Esophagus squamous epithelium (tissue), 5 donors: ENCODE measurements around the gene C2CD4C. TPM values are rescaled to one million over a fixed set of nuclear protein-coding genes. Genes with fewer than 3 reads are reported as not detected.
"Not testable (repeated sequence)": the region's sequence is repeated elsewhere in the genome, so short reads cannot be mapped to it uniquely, and the experiment has no call there.

Experiments
- DNase-seq: peaks from one replicate; lab custom pipeline; 2025; lab: John Stamatoyannopoulos, UW
- H3K27ac ChIP-seq, 4 donors: fragments of 200-600 bp; sonication (generic); one replicate each; pipeline ENCODE4 v1.5.1; 2016 to 2019; ENCODE audit warnings: mild to moderate bottlenecking in 1 of 4
- H3K27me3 ChIP-seq, 4 donors: fragments of 200-600 bp; sonication (generic); 1 replicate in 3 of 4; 2 replicates in 1 of 4; pipeline versions ENCODE4 v1.5.1 to v1.6.0; 2017 to 2021; ENCODE audit warnings: antibody characterized with exemption in 1 of 4
- H3K36me3 ChIP-seq, 3 donors: fragments of 200-600 bp; sonication (generic); one replicate each; pipeline ENCODE4 v1.5.1; 2016 to 2019
- H3K4me1 ChIP-seq, 3 donors: fragments of 200-600 bp; sonication (generic); one replicate each; pipeline ENCODE4 v1.5.1; 2017 to 2019
- H3K4me3 ChIP-seq, 4 donors: fragments of 200-600 bp; sonication (generic); 1 replicate in 3 of 4; 2 replicates in 1 of 4; pipeline ENCODE4 v1.5.1; 2016 to 2019; ENCODE audit warnings: mild to moderate bottlenecking in 2 of 4, moderate library complexity in 1 of 4
- H3K9me3 ChIP-seq, 3 donors: fragments of 200-600 bp; sonication (generic); one replicate each; pipeline ENCODE4 v1.5.1; 2016 to 2019
- POLR2A ChIP-seq, 4 donors: fragments of 450-650 bp; IDR thresholded peaks; one replicate each; pipeline ENCODE4 v1.6.1; 2017; ENCODE audit warnings: antibody characterized with exemption in 4 of 4, mild to moderate bottlenecking in 4 of 4, moderate library complexity in 3 of 4
- WGBS, 2 donors: methylation state at CpG; one replicate each; pipeline ENCODE4 v1.1.5; 2018; 5-methylcytosine and 5-hydroxymethylcytosine counted together
- intact Hi-C: fragments of 100-400 bp; cut with DNase I; formaldehyde crosslinking; loops from one replicate; pipeline ENCODE4 v1.15.0; 2022
- total RNA-seq, 4 donors: library from RNA; depleted of rRNA; stranded (reverse); fragments of >200 nt; gene quantifications; one replicate each; pipeline ENCODE4 v1.1.0, GENCODE V29; 2016
- TF ChIP-seq, protein P1 (sequence below), 6 experiments: fragments of 450-650 bp in 4 of 6; fragments of 200-600 bp in 2 of 6; sonication (generic) in 2 of 6; IDR thresholded peaks; one replicate each; pipeline ENCODE4 v1.5.1; 2016 to 2019; ENCODE audit warnings: antibody characterized with exemption in 6 of 6, mild to moderate bottlenecking in 4 of 6, moderate library complexity in 4 of 6
- donor health status: DM: yes; HTN: yes; CAD: no.

The C2CD4C gene
- total RNA-seq, 4 donors from 2014 or later = 0.15 to 1.1 (median 0.45) TPM

GRCh38 chr19:425056-425455 lies 16.1 kb upstream of the C2CD4C start:
- H3K4me3 ChIP-seq = no peak overlapping the region
- H3K27me3 ChIP-seq = peaks cover 0 to 14% (median 0%) of the 10 kb centered on the region in 4 donors
- TF ChIP-seq POLR2A (IDR thresholded peaks at IDR 0.05) = no peak
- TF ChIP-seq, protein P1, sequence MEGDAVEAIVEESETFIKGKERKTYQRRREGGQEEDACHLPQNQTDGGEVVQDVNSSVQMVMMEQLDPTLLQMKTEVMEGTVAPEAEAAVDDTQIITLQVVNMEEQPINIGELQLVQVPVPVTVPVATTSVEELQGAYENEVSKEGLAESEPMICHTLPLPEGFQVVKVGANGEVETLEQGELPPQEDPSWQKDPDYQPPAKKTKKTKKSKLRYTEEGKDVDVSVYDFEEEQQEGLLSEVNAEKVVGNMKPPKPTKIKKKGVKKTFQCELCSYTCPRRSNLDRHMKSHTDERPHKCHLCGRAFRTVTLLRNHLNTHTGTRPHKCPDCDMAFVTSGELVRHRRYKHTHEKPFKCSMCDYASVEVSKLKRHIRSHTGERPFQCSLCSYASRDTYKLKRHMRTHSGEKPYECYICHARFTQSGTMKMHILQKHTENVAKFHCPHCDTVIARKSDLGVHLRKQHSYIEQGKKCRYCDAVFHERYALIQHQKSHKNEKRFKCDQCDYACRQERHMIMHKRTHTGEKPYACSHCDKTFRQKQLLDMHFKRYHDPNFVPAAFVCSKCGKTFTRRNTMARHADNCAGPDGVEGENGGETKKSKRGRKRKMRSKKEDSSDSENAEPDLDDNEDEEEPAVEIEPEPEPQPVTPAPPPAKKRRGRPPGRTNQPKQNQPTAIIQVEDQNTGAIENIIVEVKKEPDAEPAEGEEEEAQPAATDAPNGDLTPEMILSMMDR (IDR thresholded peaks at IDR 0.05) = no peak
- no peak overlapping the region for H3K27ac ChIP-seq
- 80% methylated on average over 1 of the region's 26 CpGs; no CpG with 5 or more reads in 1 of the 2 donors for WGBS, 2 donors
- H3K4me1 ChIP-seq = no peaks in the 10 kb centered on the region
- intact Hi-C loops = no loop called here
- no peaks in the 10 kb centered on the region for H3K9me3 ChIP-seq
- DNase-seq = no peak
- no peaks in the 10 kb centered on the region for H3K36me3 ChIP-seq

DNA sequence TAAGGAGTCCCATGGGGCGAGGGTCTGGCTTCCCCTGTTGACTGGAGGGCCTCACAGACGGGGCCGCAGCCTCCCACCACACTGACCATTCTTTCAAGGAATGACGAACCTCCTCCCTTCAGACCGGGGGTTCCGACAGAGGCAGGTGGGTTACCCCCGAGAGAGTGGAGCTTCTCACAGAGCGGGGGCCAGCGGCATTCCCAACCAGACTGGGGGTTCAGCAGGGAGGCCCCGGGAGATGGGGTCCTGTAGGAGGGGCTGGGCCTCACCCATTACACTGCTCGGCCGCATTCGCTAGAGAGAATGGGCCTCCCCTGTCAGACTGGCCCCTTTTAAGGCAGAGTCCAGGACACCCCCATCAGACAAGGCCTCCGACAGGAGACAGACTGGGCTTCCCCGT lies 15.6 kb upstream of the C2CD4C start:
- intact Hi-C loops = no loop called here
- no peaks in the 10 kb centered on the region for H3K9me3 ChIP-seq
- H3K4me3 ChIP-seq = no peak overlapping the region
- 60 to 90% methylated on average over 1 to 2 of the region's 15 CpGs for WGBS, 2 donors
- peaks cover 0 to 14% (median 0%) of the 10 kb centered on the region in 4 donors for H3K27me3 ChIP-seq
- no peak for DNase-seq
- no peak overlapping the region for H3K27ac ChIP-seq
- H3K36me3 ChIP-seq = no peaks in the 10 kb centered on the region
- no peaks in the 10 kb centered on the region for H3K4me1 ChIP-seq
- no peak for TF ChIP-seq POLR2A (IDR thresholded peaks at IDR 0.05)
- TF ChIP-seq, protein P1 (IDR thresholded peaks at IDR 0.05) = no peak

GRCh38 chr19:423691-424466 lies 14.9 kb upstream of the C2CD4C start:
- intact Hi-C loops = no loop called here
- no peak for DNase-seq
- H3K4me3 ChIP-seq = no peak overlapping the region
- no peaks in the 10 kb centered on the region for H3K9me3 ChIP-seq
- H3K4me1 ChIP-seq = no peaks in the 10 kb centered on the region
- no peak overlapping the region for H3K27ac ChIP-seq
- H3K27me3 ChIP-seq = peaks cover 0 to 14% (median 0%) of the 10 kb centered on the region in 4 donors
- no peaks in the 10 kb centered on the region for H3K36me3 ChIP-seq
- 76 to 92% methylated on average over 2 to 13 of the region's 25 CpGs for WGBS, 2 donors
- TF ChIP-seq, protein P1 (IDR thresholded peaks at IDR 0.05) = no peak
- no peak for TF ChIP-seq POLR2A (IDR thresholded peaks at IDR 0.05)

DNA sequence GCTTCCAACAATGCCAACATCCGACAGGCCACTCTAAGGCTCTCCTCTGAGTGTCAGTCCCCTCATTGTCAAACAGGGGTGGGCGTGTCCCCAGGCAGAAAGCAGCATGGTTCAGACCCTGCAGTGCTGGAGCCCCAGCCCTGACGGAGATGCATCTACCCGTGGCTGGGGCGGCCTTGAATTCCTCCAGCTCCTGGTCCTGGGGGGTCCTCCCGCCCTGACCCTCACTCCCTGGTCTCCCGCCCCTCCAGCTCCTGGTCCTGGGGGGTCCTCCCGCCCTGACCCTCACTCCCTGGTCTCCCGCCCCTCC lies 13.9 kb upstream of the C2CD4C start:
- H3K9me3 ChIP-seq, H3K4me3 ChIP-seq, intact Hi-C loops, H3K4me1 ChIP-seq, DNase-seq, H3K27ac ChIP-seq, H3K36me3 ChIP-seq: not testable (repeated sequence)
- WGBS, 2 donors = no CpG with 5 or more reads among the region's 9 CpGs
- peaks cover 0 to 21% (median 0%) of the 10 kb centered on the region in 4 donors for H3K27me3 ChIP-seq

DNA sequence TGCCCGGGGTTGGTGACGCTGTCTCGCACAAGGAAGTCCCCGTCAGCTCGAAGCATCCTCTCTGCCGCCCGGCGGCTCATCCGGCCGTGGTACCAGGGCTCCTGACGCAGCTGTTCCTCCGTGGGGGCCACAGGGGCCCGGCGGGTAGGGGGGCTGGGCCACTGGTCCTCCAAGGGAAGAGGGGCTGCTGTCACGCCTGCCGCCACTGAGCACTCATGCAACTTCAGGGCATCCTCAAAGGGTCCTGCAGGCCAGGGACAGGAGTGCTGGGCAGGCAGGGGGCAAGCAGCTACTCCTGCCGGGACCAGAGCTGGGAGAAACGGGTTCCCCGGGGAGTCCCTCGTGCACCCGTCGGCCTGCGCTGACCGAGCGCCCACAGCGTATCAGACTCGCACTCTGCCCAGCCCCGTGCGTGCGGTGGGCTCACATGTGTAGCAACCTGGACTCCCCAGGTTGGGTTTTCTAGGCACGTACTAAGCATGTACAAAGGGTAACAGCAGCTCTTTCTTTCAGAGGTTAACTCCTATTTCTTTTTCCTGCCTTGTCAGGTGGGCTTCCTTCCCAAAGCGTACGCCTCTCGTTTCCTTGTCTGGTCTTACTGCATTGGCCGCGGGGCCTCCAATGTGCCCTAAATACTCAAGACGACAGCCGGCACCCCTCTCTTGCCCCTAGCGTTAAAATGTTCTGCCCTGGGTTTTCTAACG lies 13.4 kb upstream of the C2CD4C start:
- Histone ChIP-seq H3K9me3 (no peaks in the 10 kb centered on the region), H3K36me3 (no peaks in the 10 kb centered on the region), H3K4me3 (no peak overlapping the region), H3K27ac (no peak overlapping the region), H3K27me3 (peaks cover 0 to 25% (median 0%) of the 10 kb centered on the region in 4 donors), H3K4me1 (no peaks in the 10 kb centered on the region)
- 74 to 86% methylated on average over 14 to 15 of the region's 40 CpGs for WGBS, 2 donors
- TF ChIP-seq POLR2A (IDR thresholded peaks at IDR 0.05) = no peak
- TF ChIP-seq, protein P1 (IDR thresholded peaks at IDR 0.05) = no peak
- intact Hi-C loops = no loop called here
- DNase-seq = no peak
